B cell (primary cell): ENCODE measurements around the gene DUSP5. TPM values are rescaled to one million over a fixed set of nuclear protein-coding genes. Genes with fewer than 3 reads are reported as not detected.

Experiments
- ATAC-seq: fragments of 200-7000 bp; cut with Tn5 transposase; one replicate; pipeline ENCODE4 v1.10.0; 2021; ENCODE audit warnings: low read depth, mild to moderate bottlenecking, moderate number of reproducible peaks, moderate library complexity
- CTCF ChIA-PET: fragments of 350-600 bp; sonication (Branson Sonifier 250); formaldehyde crosslinking; loops from one replicate; lab custom pipeline; 2021; ENCODE audit warnings: antibody characterized with exemption, inconsistent platforms; lab: Charles Lee
- POLR2A ChIA-PET: fragments of 350-600 bp; sonication (Branson Sonifier 250); formaldehyde crosslinking; loops from one replicate; lab custom pipeline; 2021; ENCODE audit warnings: antibody characterized with exemption; lab: Charles Lee
- DNase-seq: peaks from one replicate; pipeline ENCODE4 v3.0.0; 2013
- H2AFZ ChIP-seq: 2 replicates; pipeline ENCODE4 v1.6.1; 2012; ENCODE audit warnings: mild to moderate bottlenecking, low read depth, low read length; ENCODE audit not compliant: insufficient read depth, poor library complexity, severe bottlenecking
- H3K27ac ChIP-seq, 2 donors: 1 replicate in 1 of 2; 2 replicates in 1 of 2; pipeline ENCODE4 v1.5.1; 2012 to 2013; ENCODE audit warnings: low read length in 2 of 2, mild to moderate bottlenecking in 2 of 2, moderate library complexity in 1 of 2
- H3K27me3 ChIP-seq, 4 experiments: fragments of 200-600 bp in 1 of 4; sonication (generic) in 1 of 4; replicated peaks in 1 of 4; 1 replicate in 2 of 4; 2 replicates in 2 of 4; pipeline versions ENCODE4 v1.6.1 to v1.7.0; 2013 to 2016; ENCODE audit warnings: low read length in 3 of 4, mild to moderate bottlenecking in 2 of 4, mixed read lengths in 1 of 4, moderate library complexity in 1 of 4; ENCODE audit not compliant: insufficient read depth in 4 of 4, control insufficient read depth in 3 of 4; ENCODE audit errors: control extremely low read depth in 1 of 4
- H3K36me3 ChIP-seq, 2 experiments: replicated peaks in 1 of 2; 1 replicate in 1 of 2; 2 replicates in 1 of 2; pipeline versions ENCODE4 v1.6.1 to v1.7.1; 2013; ENCODE audit warnings: low read length in 1 of 2; ENCODE audit not compliant: insufficient read depth in 2 of 2, control insufficient read depth in 1 of 2; ENCODE audit errors: control extremely low read depth in 1 of 2, extremely low read depth in 1 of 2
- H3K4me1 ChIP-seq, 2 donors: fragments of 200-600 bp in 1 of 2; sonication (generic) in 1 of 2; 1 replicate in 1 of 2; 2 replicates in 1 of 2; pipeline versions ENCODE4 v1.5.1 to v1.6.1; 2013 to 2017; ENCODE audit warnings: low read length in 2 of 2; ENCODE audit not compliant: control insufficient read depth in 2 of 2, insufficient read depth in 2 of 2
- H3K4me2 ChIP-seq: replicated peaks from 2 replicates; pipeline ENCODE3; 2012; ENCODE audit warnings: mild to moderate bottlenecking, low read depth, low read length; ENCODE audit not compliant: poor library complexity, severe bottlenecking
- H3K4me3 ChIP-seq, 5 experiments: fragments of 200-600 bp in 1 of 5; sonication (generic) in 1 of 5; 1 replicate in 3 of 5; 2 replicates in 2 of 5; pipeline versions ENCODE4 v1.5.1 to v1.7.0; 2011 to 2016; ENCODE audit warnings: low read length in 4 of 5, mild to moderate bottlenecking in 4 of 5, low read depth in 2 of 5, control low read depth in 1 of 5, moderate library complexity in 1 of 5; ENCODE audit not compliant: insufficient read depth in 1 of 5; ENCODE audit errors: control extremely low read depth in 1 of 5, extremely low read depth in 1 of 5
- H3K79me2 ChIP-seq: fragments of 200-600 bp; sonication (generic); one replicate; pipeline ENCODE4 v1.6.0; 2016; ENCODE audit warnings: low read length; ENCODE audit not compliant: control insufficient read depth, insufficient read depth
- H3K9ac ChIP-seq: fragments of 200-600 bp; sonication (generic); 2 replicates; pipeline ENCODE4 v1.6.1; 2017; ENCODE audit warnings: mild to moderate bottlenecking, low read length, moderate library complexity
- H3K9me3 ChIP-seq, 3 donors: one replicate each; pipeline versions ENCODE4 v1.6.1 to v1.7.1; 2013; ENCODE audit warnings: low read length in 2 of 3; ENCODE audit not compliant: control insufficient read depth in 2 of 3, insufficient read depth in 1 of 3; ENCODE audit errors: control extremely low read depth in 1 of 3
- H4K20me1 ChIP-seq: 2 replicates; pipeline ENCODE4 v1.6.0; 2012; ENCODE audit warnings: mild to moderate bottlenecking, low read length; ENCODE audit not compliant: insufficient read depth, control insufficient read depth, poor library complexity, severe bottlenecking
- H3K27ac Mint-ChIP-seq: one replicate; pipeline ENCODE4 v1.8.0; 2021; ENCODE audit warnings: mixed read lengths
- H3K27me3 Mint-ChIP-seq: one replicate; pipeline ENCODE4 v1.8.0; 2021; ENCODE audit warnings: mixed read lengths
- H3K4me1 Mint-ChIP-seq: one replicate; pipeline ENCODE4 v1.8.0; 2021; ENCODE audit warnings: mixed read lengths
- H3K4me3 Mint-ChIP-seq: one replicate; pipeline ENCODE4 v1.8.0; 2021; ENCODE audit warnings: mixed read lengths
- H3K9me3 Mint-ChIP-seq: one replicate; pipeline ENCODE4 v1.8.0; 2022; ENCODE audit warnings: mixed read lengths; ENCODE audit not compliant: insufficient read depth
- CTCF ChIP-seq: fragments of 200-600 bp; IDR thresholded peaks from one replicate; pipeline ENCODE4 v1.8.0; 2022; ENCODE audit warnings: antibody characterized with exemption, mild to moderate bottlenecking
- EZH2 ChIP-seq: IDR thresholded peaks from 2 replicates; pipeline ENCODE4 v1.6.1; 2012; ENCODE audit warnings: borderline replicate concordance, low read depth, mild to moderate bottlenecking, moderate library complexity, low read length; ENCODE audit not compliant: insufficient read depth, poor library complexity, severe bottlenecking
- WGBS: methylation state at CpG from one replicate; pipeline ENCODE4 v1.1.5; 2013; ENCODE audit warnings: missing lambda C conversion rate; ENCODE audit not compliant: insufficient coverage; 5-methylcytosine and 5-hydroxymethylcytosine counted together
- intact Hi-C: fragments of 100-400 bp; cut with micrococcal nuclease; formaldehyde crosslinking; loops from one replicate; pipeline ENCODE4 v1.10.0; 2022
- polyA plus RNA-seq: library from polyadenylated mRNA; depleted of rRNA; stranded (reverse); fragments of >200 nt; gene quantifications from 2 replicates; pipeline ENCODE4 v1.2.3, GENCODE V29; 2012
- total RNA-seq, 2 donors: library from RNA; stranded (reverse); fragments of 120-200 nt in 1 of 2; gene quantifications; 1 replicate in 1 of 2; 2 replicates in 1 of 2; pipeline versions ENCODE4 v1.2.3 to v1.2.4, GENCODE V29; 2013 to 2022

The DUSP5 gene
- total and polyA plus RNA-seq, 2 donors (not counting 1 experiment from before 2014, with no cell fraction given), result 10.0 to 71.0 TPM

- 100% methylated on average over 1 of the region's 7 CpGs for WGBS
- no peaks in the 10 kb centered on the region for H4K20me1 ChIP-seq
- H2AFZ ChIP-seq, result no peak overlapping the region
- no peaks in the 10 kb centered on the region for H3K4me1 ChIP-seq
- H3K27ac Mint-ChIP-seq, result no peak overlapping the region
- peaks cover 4% of the 10 kb centered on the region for H3K4me1 Mint-ChIP-seq
- H3K4me3 ChIP-seq, result no peak overlapping the region
- H3K27me3 ChIP-seq, result peaks cover 0 to 6% (median 3%) of the 10 kb centered on the region in 4 experiments
- no peak overlapping the region for H3K4me3 Mint-ChIP-seq
- no peaks in the 10 kb centered on the region for H3K9me3 Mint-ChIP-seq
- DNase-seq (no peak), ATAC-seq (no peak)
- H3K9me3 ChIP-seq, result no peaks in the 10 kb centered on the region
- no peaks in the 10 kb centered on the region for H3K36me3 ChIP-seq
- no peak overlapping the region for H3K9ac ChIP-seq
- no peaks in the 10 kb centered on the region for H3K79me2 ChIP-seq
- H3K27ac ChIP-seq, result no peak overlapping the region
- H3K4me2 ChIP-seq, result no peak overlapping the region
- no peak for TF ChIP-seq EZH2
- TF ChIP-seq CTCF, result no peak
- H3K27me3 Mint-ChIP-seq, result peaks cover 19% of the 10 kb centered on the region
- ChIA-PET POLR2A (interaction anchor here (0.6 to 2.1 kb wide), 2 partner anchors 189 to 201 kb away, joined by 4 to 5 read pairs; no protein-coding TSS in a partner anchor), CTCF (interaction anchor here (0.6 to 9.3 kb wide), 49 partner anchors 8 to 411 kb away, joined by 3 to 164 read pairs (median 5); partner anchors contain the start of genes SMC3 and SMNDC1)
- intact Hi-C loops, result loop anchor here (1.0 kb wide), 7 partner anchors 21 to 409 kb away; partner anchors contain the start of gene SMC3
Measured at GRCh38 chr10:110546499-110547110, 48.9 kb downstream of the DUSP5 start.

- ChIA-PET CTCF (interaction anchor here (0.5 to 9.3 kb wide), 47 partner anchors 8 to 411 kb away, joined by 3 to 164 read pairs (median 5); partner anchors contain the start of genes SMC3 and SMNDC1), POLR2A (no interaction called here)
- Mint-ChIP-seq H3K4me3 (no peak overlapping the region), H3K9me3 (no peaks in the 10 kb centered on the region), H3K27ac (no peak overlapping the region), H3K27me3 (peaks cover 24% of the 10 kb centered on the region), H3K4me1 (peaks cover 4% of the 10 kb centered on the region)
- Histone ChIP-seq H2AFZ (no peak overlapping the region), H3K4me1 (no peaks in the 10 kb centered on the region), H4K20me1 (no peaks in the 10 kb centered on the region), H3K9ac (no peak overlapping the region), H3K9me3 (no peaks in the 10 kb centered on the region), H3K79me2 (no peaks in the 10 kb centered on the region), H3K27ac (no peak overlapping the region), H3K27me3 (peaks cover 0 to 9% (median 4%) of the 10 kb centered on the region in 4 experiments), H3K4me2 (no peak overlapping the region), H3K36me3 (no peaks in the 10 kb centered on the region), H3K4me3 (no peak overlapping the region)
- intact Hi-C loops, result loop anchor here (1.0 kb wide), 7 partner anchors 20 to 410 kb away; partner anchors contain the start of gene SMC3
- TF ChIP-seq EZH2 (no peak), CTCF (peak; percentile 85)
- DNase-seq (peak; percentile 76), ATAC-seq (peak; percentile 68)
- WGBS, result 0% methylated on average over 2 of the region's 8 CpGs
Measured at GRCh38 chr10:110547139-110547761, 49.5 kb downstream of the DUSP5 start.
